H9 (cell line): ENCODE results near the gene ZFPM1. TPM values are rescaled to one million over a fixed set of nuclear protein-coding genes. Genes with fewer than 3 reads are reported as not detected.

Source experiments
- DNase-seq: peaks from one replicate; pipeline ENCODE4 v3.0.0-alpha.2; 2017
- H2AFZ ChIP-seq: one replicate; pipeline ENCODE4 v1.6.1; 2013; ENCODE audit warnings: mild to moderate bottlenecking, low read length, control low read depth, moderate library complexity
- H2AK5ac ChIP-seq: 2 replicates; pipeline ENCODE4 v1.6.1; 2013; ENCODE audit warnings: low read length, control low read depth, mixed read lengths; ENCODE audit not compliant: insufficient read length
- H2BK120ac ChIP-seq: one replicate; pipeline ENCODE4 v1.6.1; 2013; ENCODE audit warnings: low read depth, mild to moderate bottlenecking, low read length, control low read depth, inconsistent platforms; ENCODE audit not compliant: poor library complexity, severe bottlenecking
- H2BK12ac ChIP-seq: 2 replicates; pipeline ENCODE4 v1.6.1; 2013; ENCODE audit warnings: low read length, control low read depth, mixed read lengths, low read depth; ENCODE audit not compliant: insufficient read length
- H2BK15ac ChIP-seq: 2 replicates; pipeline ENCODE4 v1.6.1; 2013; ENCODE audit warnings: low read depth, low read length, control low read depth
- H2BK20ac ChIP-seq: one replicate; pipeline ENCODE4 v1.6.1; 2013; ENCODE audit warnings: low read depth, mild to moderate bottlenecking, low read length, control low read depth, inconsistent platforms; ENCODE audit not compliant: poor library complexity, severe bottlenecking
- H2BK5ac ChIP-seq: 2 replicates; pipeline ENCODE4 v1.6.1; 2013; ENCODE audit warnings: low read length, control low read depth, mixed read lengths; ENCODE audit not compliant: insufficient read length
- H3K14ac ChIP-seq: 2 replicates; pipeline ENCODE4 v1.6.1; 2013; ENCODE audit warnings: low read length, control low read depth; ENCODE audit not compliant: insufficient read depth
- H3K18ac ChIP-seq: 2 replicates; pipeline ENCODE4 v1.6.1; 2013; ENCODE audit warnings: low read depth, mild to moderate bottlenecking, mixed read lengths, low read length, control low read depth; ENCODE audit not compliant: insufficient read length
- H3K23ac ChIP-seq: 2 replicates; pipeline ENCODE4 v1.6.1; 2013; ENCODE audit warnings: low read length, control low read depth, mixed read lengths, low read depth; ENCODE audit not compliant: insufficient read length
- H3K23me2 ChIP-seq: 2 replicates; pipeline ENCODE4 v1.6.1; 2013; ENCODE audit warnings: low read depth, mild to moderate bottlenecking, mixed read lengths, low read length, control low read depth; ENCODE audit not compliant: insufficient read length, poor library complexity, severe bottlenecking
- H3K27ac ChIP-seq: 2 replicates; pipeline ENCODE4 v1.5.1; 2013; ENCODE audit warnings: low read length, control low read depth, mixed read lengths, low read depth; ENCODE audit not compliant: insufficient read length
- H3K27me3 ChIP-seq: 2 replicates; pipeline ENCODE4 v1.6.1; 2013; ENCODE audit warnings: low read length, control low read depth, inconsistent platforms; ENCODE audit not compliant: insufficient read depth
- H3K4ac ChIP-seq: 2 replicates; pipeline ENCODE4 v1.6.1; 2013; ENCODE audit warnings: low read depth, mild to moderate bottlenecking, control low read depth, inconsistent platforms, low read length, moderate library complexity
- H3K4me1 ChIP-seq: 2 replicates; pipeline ENCODE4 v1.6.1; 2013; ENCODE audit warnings: low read length, control low read depth, inconsistent platforms; ENCODE audit not compliant: insufficient read depth
- H3K4me2 ChIP-seq: 2 replicates; pipeline ENCODE4 v1.6.1; 2013; ENCODE audit warnings: low read length, control low read depth, mixed read lengths; ENCODE audit not compliant: insufficient read length, insufficient read depth
- H3K56ac ChIP-seq: 2 replicates; pipeline ENCODE4 v1.6.1; 2013; ENCODE audit warnings: low read depth, mild to moderate bottlenecking, mixed read lengths, low read length, control low read depth; ENCODE audit not compliant: insufficient read length
- H3K79me1 ChIP-seq: 2 replicates; pipeline ENCODE4 v1.6.1; 2013; ENCODE audit warnings: low read depth, mild to moderate bottlenecking, moderate library complexity, low read length, control low read depth, inconsistent platforms; ENCODE audit not compliant: insufficient read depth, poor library complexity, severe bottlenecking
- H3K79me2 ChIP-seq: 2 replicates; pipeline ENCODE4 v1.6.1; 2013; ENCODE audit warnings: low read length, control low read depth, inconsistent platforms; ENCODE audit not compliant: insufficient read depth
- H3K9ac ChIP-seq: 2 replicates; pipeline ENCODE4 v1.6.1; 2013; ENCODE audit warnings: low read length, control low read depth, mixed read lengths; ENCODE audit not compliant: insufficient read length; ENCODE audit errors: extremely low read depth
- H3K9me3 ChIP-seq: one replicate; pipeline ENCODE4 v1.6.1; 2013; ENCODE audit warnings: low read depth, low read length, inconsistent platforms; ENCODE audit not compliant: control insufficient read depth
- H3T11ph ChIP-seq: one replicate; pipeline ENCODE4 v1.6.1; 2013; ENCODE audit warnings: mild to moderate bottlenecking, low read length, control low read depth, inconsistent platforms
- H4K20me1 ChIP-seq: one replicate; pipeline ENCODE4 v1.6.1; 2013; ENCODE audit not compliant: control insufficient read depth, insufficient read length, insufficient read depth
- H4K5ac ChIP-seq: 2 replicates; pipeline ENCODE4 v1.6.1; 2013; ENCODE audit warnings: low read depth, mild to moderate bottlenecking, mixed read lengths, low read length, control low read depth; ENCODE audit not compliant: insufficient read length
- H4K8ac ChIP-seq: replicated peaks from 2 replicates; pipeline ENCODE4 v1.6.1; 2013; ENCODE audit warnings: low read length, control low read depth, mixed read lengths, low read depth; ENCODE audit not compliant: insufficient read length
- H4K91ac ChIP-seq: 2 replicates; pipeline ENCODE4 v1.6.1; 2013; ENCODE audit warnings: low read depth, mild to moderate bottlenecking, moderate library complexity, mixed read lengths, low read length, control low read depth; ENCODE audit not compliant: insufficient read length
- H3K27ac Mint-ChIP-seq, 3 experiments: 2 replicates in 2 of 3; 3 replicates in 1 of 3; pipeline ENCODE4 v1.8.0; 2020 to 2021; ENCODE audit warnings: mixed read lengths in 3 of 3, mild to moderate bottlenecking in 1 of 3, moderate library complexity in 1 of 3
- H3K27me3 Mint-ChIP-seq: 2 replicates; pipeline ENCODE4 v1.8.0; 2021; ENCODE audit warnings: low read depth, mild to moderate bottlenecking, moderate library complexity, mixed read lengths
- H3K36me3 Mint-ChIP-seq, 3 experiments: 2 replicates in 2 of 3; 3 replicates in 1 of 3; pipeline ENCODE4 v1.8.0; 2020 to 2021; ENCODE audit warnings: low read depth in 3 of 3, mixed read lengths in 3 of 3; ENCODE audit not compliant: insufficient read depth in 1 of 3
- H3K4me1 Mint-ChIP-seq, 2 experiments: 2 replicates each; pipeline ENCODE4 v1.8.0; 2020; ENCODE audit warnings: mixed read lengths in 2 of 2
- H3K4me3 Mint-ChIP-seq, 2 experiments: 2 replicates in 1 of 2; 3 replicates in 1 of 2; pipeline ENCODE4 v1.8.0; 2020 to 2021; ENCODE audit warnings: mild to moderate bottlenecking in 2 of 2, mixed read lengths in 2 of 2, moderate library complexity in 1 of 2
- H3K9me3 Mint-ChIP-seq, 2 experiments: 2 replicates in 1 of 2; 3 replicates in 1 of 2; pipeline ENCODE4 v1.8.0; 2020; ENCODE audit warnings: mild to moderate bottlenecking in 2 of 2, mixed read lengths in 2 of 2, moderate library complexity in 1 of 2
- WGBS: extraction: QIAGEN DNeasy Blood & Tissue Kit; methylation state at CpG from one replicate; pipeline ENCODE4 v1.1.7; 2013; ENCODE audit warnings: missing lambda C conversion rate, low lambda C conversion rate, mixed read lengths; ENCODE audit not compliant: insufficient read length; ENCODE audit errors: extremely low coverage; 5-methylcytosine and 5-hydroxymethylcytosine counted together
- total RNA-seq: library from RNA; stranded (reverse); gene quantifications from 2 replicates; pipeline ENCODE4 v1.2.1, GENCODE V29; 2021
- TF ChIP-seq, protein P1 (sequence below): fragments of 200-600 bp; sonication (generic); conservative IDR thresholded peaks from 3 replicates; pipeline ENCODE4 v1.8.0; 2021; ENCODE audit warnings: antibody characterized with exemption, mild to moderate bottlenecking

Gene ZFPM1
- total RNA-seq, 1 experiment from 2014 or later, result 3.6 TPM

DNA sequence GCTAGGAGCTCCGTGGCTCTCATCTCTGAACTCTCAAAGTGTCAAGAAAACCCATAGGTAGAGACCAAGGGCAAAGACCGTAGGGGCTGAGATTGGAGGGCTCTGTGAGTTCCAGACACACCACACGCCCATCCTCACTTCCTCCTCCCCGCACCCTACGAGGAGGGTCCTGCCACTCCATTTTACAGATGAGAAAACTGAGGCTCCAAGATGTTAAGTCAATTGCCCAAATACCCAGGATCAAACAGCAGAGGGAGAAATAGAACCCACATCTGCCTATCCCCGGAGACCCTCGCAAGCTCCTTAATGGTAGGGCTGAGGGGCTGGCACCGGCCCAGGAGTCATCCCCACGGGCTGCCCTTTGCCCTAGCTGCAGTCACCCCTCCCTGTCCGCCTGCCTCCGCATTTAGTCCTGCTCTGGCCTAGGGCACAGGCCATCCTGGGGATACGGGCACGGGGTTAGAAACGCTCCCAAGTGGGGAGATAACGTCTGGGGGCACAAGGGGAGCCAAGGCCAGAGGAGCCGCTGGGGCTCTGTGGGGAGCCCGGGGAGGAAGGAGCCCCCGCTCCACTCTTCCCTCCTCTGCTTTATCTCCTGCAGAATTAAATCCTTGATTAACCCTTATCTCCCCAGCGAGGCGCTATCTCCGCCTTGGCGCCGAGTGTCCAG, 63.0 kb downstream of the ZFPM1 start:
- no peak overlapping the region for H3K4ac ChIP-seq
- WGBS, result no CpG with 5 or more reads among the region's 23 CpGs
- H4K20me1 ChIP-seq, result no peaks in the 10 kb centered on the region
- H3K56ac ChIP-seq, result no peak overlapping the region
- H2AK5ac ChIP-seq, result no peak overlapping the region
- H3K4me1 ChIP-seq, result no peaks in the 10 kb centered on the region
- H2BK12ac ChIP-seq, result no peak overlapping the region
- H3K4me3 Mint-ChIP-seq, result no peak overlapping the region
- H2BK20ac ChIP-seq, result no peak overlapping the region
- peaks cover 13 to 20% (median 16%) of the 10 kb centered on the region in 3 experiments; a peak in 5 of 7 replicates for H3K36me3 Mint-ChIP-seq
- no peak overlapping the region for H2AFZ ChIP-seq
- no peak overlapping the region for H3K23ac ChIP-seq
- H2BK120ac ChIP-seq, result no peak overlapping the region
- no peaks in the 10 kb centered on the region for H3K79me2 ChIP-seq
- H3K27me3 Mint-ChIP-seq, result peaks cover 6% of the 10 kb centered on the region
- peaks cover 10 to 24% of the 10 kb centered on the region in 2 experiments; a peak in 3 of 5 replicates for H3K9me3 Mint-ChIP-seq
- TF ChIP-seq, protein P1, sequence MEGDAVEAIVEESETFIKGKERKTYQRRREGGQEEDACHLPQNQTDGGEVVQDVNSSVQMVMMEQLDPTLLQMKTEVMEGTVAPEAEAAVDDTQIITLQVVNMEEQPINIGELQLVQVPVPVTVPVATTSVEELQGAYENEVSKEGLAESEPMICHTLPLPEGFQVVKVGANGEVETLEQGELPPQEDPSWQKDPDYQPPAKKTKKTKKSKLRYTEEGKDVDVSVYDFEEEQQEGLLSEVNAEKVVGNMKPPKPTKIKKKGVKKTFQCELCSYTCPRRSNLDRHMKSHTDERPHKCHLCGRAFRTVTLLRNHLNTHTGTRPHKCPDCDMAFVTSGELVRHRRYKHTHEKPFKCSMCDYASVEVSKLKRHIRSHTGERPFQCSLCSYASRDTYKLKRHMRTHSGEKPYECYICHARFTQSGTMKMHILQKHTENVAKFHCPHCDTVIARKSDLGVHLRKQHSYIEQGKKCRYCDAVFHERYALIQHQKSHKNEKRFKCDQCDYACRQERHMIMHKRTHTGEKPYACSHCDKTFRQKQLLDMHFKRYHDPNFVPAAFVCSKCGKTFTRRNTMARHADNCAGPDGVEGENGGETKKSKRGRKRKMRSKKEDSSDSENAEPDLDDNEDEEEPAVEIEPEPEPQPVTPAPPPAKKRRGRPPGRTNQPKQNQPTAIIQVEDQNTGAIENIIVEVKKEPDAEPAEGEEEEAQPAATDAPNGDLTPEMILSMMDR, result no peak
- no peak overlapping the region for H4K8ac ChIP-seq
- H3K14ac ChIP-seq, result no peak overlapping the region
- no peak overlapping the region for H3K18ac ChIP-seq
- no peak overlapping the region for H2BK5ac ChIP-seq
- no peak overlapping the region for H3K27ac ChIP-seq
- peaks cover 3 to 7% of the 10 kb centered on the region in 2 experiments; a peak in 3 of 4 replicates for H3K4me1 Mint-ChIP-seq
- no peaks in the 10 kb centered on the region for H3K79me1 ChIP-seq
- no peak for DNase-seq
- H3K27me3 ChIP-seq, result no peaks in the 10 kb centered on the region
- H3T11ph ChIP-seq, result no peak overlapping the region
- H3K9me3 ChIP-seq, result no peaks in the 10 kb centered on the region
- no peak overlapping the region for H2BK15ac ChIP-seq
- no peak overlapping the region for H4K91ac ChIP-seq
- H4K5ac ChIP-seq, result no peak overlapping the region
- no peak overlapping the region for H3K9ac ChIP-seq
- H3K4me2 ChIP-seq, result no peak overlapping the region
- no peaks in the 10 kb centered on the region for H3K23me2 ChIP-seq
- peak overlapping the region in 1 of 3 experiments; percentile 93; a peak in 1 of 7 replicates for H3K27ac Mint-ChIP-seq
